Breast epithelium (tissue), 4 donors: ENCODE data around the gene TOR3A. TPM values are rescaled to one million over a fixed set of nuclear protein-coding genes. Genes with fewer than 3 reads are reported as not detected.
A peak's percentile ranks its signal among the peaks of the same experiment; 100 is the strongest.

Source experiments
- DNase-seq, 2 donors: peaks; one replicate each; pipeline ENCODE4 v3.0.0-alpha.2; 2019; ENCODE audit warnings: low spot score in 2 of 2
- H3K27ac ChIP-seq, 2 donors: fragments of 200-600 bp; sonication (generic) in 1 of 2; one replicate each; pipeline ENCODE4 v1.5.1; 2016 to 2019; ENCODE audit warnings: mild to moderate bottlenecking in 1 of 2
- H3K27me3 ChIP-seq, 2 donors: fragments of 200-600 bp; sonication (generic) in 1 of 2; one replicate each; pipeline versions ENCODE4 v1.5.1 to v1.6.0; 2017 to 2019; ENCODE audit warnings: control low read depth in 1 of 2, mild to moderate bottlenecking in 1 of 2
- H3K36me3 ChIP-seq: fragments of 200-600 bp; one replicate; pipeline ENCODE4 v1.5.1; 2019
- H3K4me1 ChIP-seq, 2 donors: fragments of 200-600 bp; sonication (generic); one replicate each; pipeline ENCODE4 v1.5.1; 2016 to 2019; ENCODE audit warnings: control low read depth in 1 of 2
- H3K4me3 ChIP-seq, 3 donors: fragments of 200-600 bp; sonication (generic); 1 replicate in 2 of 3; 2 replicates in 1 of 3; pipeline ENCODE4 v1.5.1; 2016 to 2019; ENCODE audit warnings: mild to moderate bottlenecking in 3 of 3, moderate library complexity in 2 of 3
- H3K9me3 ChIP-seq, 2 donors: fragments of 200-600 bp; sonication (generic) in 1 of 2; one replicate each; pipeline ENCODE4 v1.5.1; 2016 to 2019; ENCODE audit warnings: control low read depth in 1 of 2
- CTCF ChIP-seq, 3 donors: fragments of 450-650 bp; IDR thresholded peaks; one replicate each; pipeline ENCODE4 v1.5.1; 2016 to 2017; ENCODE audit warnings: antibody characterized with exemption in 3 of 3, mild to moderate bottlenecking in 3 of 3, moderate library complexity in 3 of 3
- POLR2A ChIP-seq: fragments of 450-650 bp; IDR thresholded peaks from one replicate; pipeline ENCODE4 v1.6.1; 2016; ENCODE audit warnings: antibody characterized with exemption, mild to moderate bottlenecking, moderate library complexity
- POLR2AphosphoS5 ChIP-seq, 3 donors: sonication (generic); formaldehyde crosslinking; IDR thresholded peaks; one replicate each; pipeline ENCODE4 v1.6.1; 2017; ENCODE audit warnings: antibody characterized with exemption in 3 of 3
- intact Hi-C: fragments of 100-400 bp; cut with DNase I; formaldehyde crosslinking; loops from one replicate; pipeline ENCODE4 v1.15.1; 2023; ENCODE audit warnings: low total_unique reads
- total RNA-seq, 3 donors: library from RNA; depleted of rRNA; stranded (reverse); fragments of >200 nt; gene quantifications; one replicate each; pipeline ENCODE4 v1.1.0, GENCODE V29; 2016

The TOR3A gene
- total RNA-seq, 3 donors from 2014 or later = 32.8 to 50.5 (median 35.6) TPM

DNA sequence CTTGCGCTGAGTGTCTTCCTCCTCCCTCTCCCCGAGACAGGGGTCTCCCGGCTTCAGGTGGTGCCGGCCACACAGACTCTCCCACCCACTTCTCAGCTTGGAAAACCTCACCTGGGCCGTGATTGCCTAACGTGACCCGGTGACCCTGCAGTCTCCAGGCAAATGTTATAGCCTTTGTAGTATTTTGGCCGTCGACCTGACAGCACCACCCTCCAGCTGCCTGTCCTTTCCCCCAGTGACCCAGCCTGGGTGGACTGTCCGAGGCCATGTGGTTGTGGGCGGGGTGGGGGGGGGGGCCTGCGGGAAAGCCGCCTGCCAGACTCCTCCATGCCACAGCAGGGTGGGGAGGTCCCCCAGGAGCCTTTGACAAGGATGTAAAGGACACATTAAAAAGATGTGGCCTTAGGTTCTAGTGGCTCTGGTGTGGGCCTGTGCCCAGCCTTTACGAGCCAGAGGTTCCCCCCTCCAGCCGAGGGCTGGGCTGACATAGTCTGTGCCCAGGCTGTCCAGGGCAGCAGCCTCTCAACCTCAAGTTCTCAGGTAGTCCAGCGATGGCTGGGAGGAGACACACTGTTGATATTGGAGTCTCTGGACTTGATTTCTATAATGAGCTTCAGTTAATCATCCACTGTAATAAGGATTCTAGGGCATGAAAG is 8.1 kb downstream of the TOR3A start:
- no peak for TF ChIP-seq POLR2A
- no peak for TF ChIP-seq POLR2AphosphoS5 (IDR thresholded peaks at IDR 0.05)
- TF ChIP-seq CTCF (IDR thresholded peaks at IDR 0.05) = no peak
- no peaks in the 10 kb centered on the region for H3K27me3 ChIP-seq
- H3K4me1 ChIP-seq = no peaks in the 10 kb centered on the region
- H3K36me3 ChIP-seq = no peaks in the 10 kb centered on the region
- no peak for DNase-seq
- no peaks in the 10 kb centered on the region for H3K9me3 ChIP-seq
- no peak overlapping the region for H3K4me3 ChIP-seq
- intact Hi-C loops = no loop called here
- peak overlapping the region in 1 of 2 donors; percentile 46 for H3K27ac ChIP-seq

DNA sequence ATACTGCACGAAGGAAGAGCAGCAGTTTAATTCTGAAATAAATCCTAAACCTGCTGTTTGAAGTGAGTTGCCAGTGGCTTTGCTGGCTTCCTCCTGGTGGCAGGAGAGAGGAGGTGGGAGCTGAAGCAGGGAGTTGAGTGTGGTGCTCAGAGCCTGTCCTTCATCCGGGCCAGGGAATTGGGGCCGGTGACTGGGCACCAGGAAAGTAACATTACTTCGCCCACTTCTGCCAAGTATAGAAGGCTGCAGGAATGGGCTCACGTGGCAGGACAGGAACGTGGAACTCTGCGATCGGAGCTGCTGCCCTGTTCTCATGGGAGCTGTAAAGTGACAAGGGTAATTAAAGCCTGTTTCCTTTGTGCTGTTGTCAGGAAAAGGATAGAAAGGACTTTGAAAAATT is 8.7 kb downstream of the TOR3A start:
- H3K27me3 ChIP-seq = no peaks in the 10 kb centered on the region
- H3K36me3 ChIP-seq = no peaks in the 10 kb centered on the region
- no peak overlapping the region for H3K4me3 ChIP-seq
- H3K27ac ChIP-seq = peak overlapping the region in 1 of 2 donors; percentile 46
- H3K4me1 ChIP-seq = no peaks in the 10 kb centered on the region
- H3K9me3 ChIP-seq = no peaks in the 10 kb centered on the region
- intact Hi-C loops = no loop called here
- TF ChIP-seq CTCF (IDR thresholded peaks at IDR 0.05) = no peak
- TF ChIP-seq POLR2AphosphoS5 (IDR thresholded peaks at IDR 0.05) = no peak
- TF ChIP-seq POLR2A = no peak
- no peak for DNase-seq

DNA sequence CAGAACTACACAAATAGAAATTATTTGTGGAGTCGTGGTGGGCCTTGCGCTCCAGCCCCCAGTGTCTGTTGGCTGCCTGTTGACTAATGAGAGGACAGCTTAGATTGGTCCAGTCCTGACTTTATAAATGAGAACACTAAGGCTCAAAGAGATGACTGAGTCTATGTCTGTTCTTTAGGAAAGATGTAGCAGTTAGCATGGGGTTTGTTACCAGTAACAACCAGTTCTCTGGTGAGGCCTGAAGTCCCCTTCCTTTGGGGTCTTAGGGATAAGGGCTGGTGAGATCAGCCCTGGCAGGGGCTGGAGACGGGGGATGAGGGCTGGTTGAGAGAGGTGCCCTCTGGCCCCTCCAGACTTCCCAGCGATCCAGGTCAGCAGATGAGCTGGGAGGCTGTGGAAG is 9.1 kb downstream of the TOR3A start:
- Histone ChIP-seq H3K4me3 (no peak overlapping the region), H3K36me3 (no peaks in the 10 kb centered on the region), H3K9me3 (no peaks in the 10 kb centered on the region), H3K27ac (peak overlapping the region in 1 of 2 donors; percentile 46), H3K27me3 (no peaks in the 10 kb centered on the region), H3K4me1 (no peaks in the 10 kb centered on the region)
- DNase-seq = no peak
- intact Hi-C loops = no loop called here
- no peak for TF ChIP-seq CTCF (IDR thresholded peaks at IDR 0.05)
- TF ChIP-seq POLR2AphosphoS5 (IDR thresholded peaks at IDR 0.05) = no peak
- TF ChIP-seq POLR2A = no peak

DNA sequence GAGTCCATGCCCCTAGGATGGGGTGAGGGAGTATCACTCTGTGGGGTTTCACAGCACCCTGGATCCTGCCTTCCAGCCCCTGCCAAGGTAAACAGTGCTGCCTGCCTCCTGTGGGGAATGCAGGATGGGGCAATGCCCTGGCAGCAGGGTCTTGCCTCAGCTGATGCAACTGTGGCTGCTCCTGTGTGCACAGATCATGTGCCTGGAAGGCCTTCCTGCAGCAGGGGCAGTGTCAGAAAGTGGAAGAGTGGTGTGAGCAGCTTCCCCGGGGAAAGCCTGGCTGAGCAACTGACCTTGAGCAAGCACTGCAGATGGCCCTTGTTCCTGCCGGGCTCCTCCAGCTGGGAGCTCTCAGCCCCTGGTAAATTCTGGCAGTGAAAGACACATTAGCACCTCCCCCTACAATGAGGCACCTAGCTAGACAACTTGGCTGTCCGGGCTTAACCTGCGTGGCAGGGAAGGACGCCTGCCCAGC is 9.9 kb downstream of the TOR3A start:
- intact Hi-C loops = no loop called here
- Histone ChIP-seq H3K36me3 (no peaks in the 10 kb centered on the region), H3K27ac (peak overlapping the region in 1 of 2 donors; percentile 41), H3K4me3 (no peak overlapping the region), H3K4me1 (no peaks in the 10 kb centered on the region), H3K27me3 (no peaks in the 10 kb centered on the region), H3K9me3 (no peaks in the 10 kb centered on the region)
- no peak for TF ChIP-seq CTCF (IDR thresholded peaks at IDR 0.05)
- TF ChIP-seq POLR2A = no peak
- TF ChIP-seq POLR2AphosphoS5 (IDR thresholded peaks at IDR 0.05) = peak in 1 of 3 donors; percentile 49
- no peak for DNase-seq

GRCh38 chr1:179092896-179093461 is 11.1 kb downstream of the TOR3A start:
- H3K27ac ChIP-seq = no peak overlapping the region
- H3K36me3 ChIP-seq = no peaks in the 10 kb centered on the region
- no peak for DNase-seq
- intact Hi-C loops = no loop called here
- no peak overlapping the region for H3K4me3 ChIP-seq
- H3K9me3 ChIP-seq = no peaks in the 10 kb centered on the region
- TF ChIP-seq POLR2AphosphoS5 (IDR thresholded peaks at IDR 0.05) (no peak), POLR2A (no peak)
- H3K4me1 ChIP-seq = no peaks in the 10 kb centered on the region
- H3K27me3 ChIP-seq = no peaks in the 10 kb centered on the region
